Smooth muscle cell (in vitro differentiated cells): Measurements from ENCODE around the gene AQP5. TPM values are rescaled to one million over a fixed set of nuclear protein-coding genes. Genes with fewer than 3 reads are reported as not detected.

ENCODE experiments used
- DNase-seq: peaks from one replicate; lab custom pipeline; 2025; ENCODE audit not compliant: unreplicated experiment; lab: John Stamatoyannopoulos, UW
- H2AFZ ChIP-seq: fragments of 200-600 bp; sonication (generic); 2 replicates; pipeline ENCODE4 v1.6.0; 2016; ENCODE audit warnings: antibody characterized with exemption, low read depth, mild to moderate bottlenecking
- H3F3A ChIP-seq: fragments of 200-600 bp; sonication (generic); 2 replicates; pipeline ENCODE4 v1.6.0; 2017; ENCODE audit warnings: antibody characterized with exemption, low read depth
- H3K27ac ChIP-seq: fragments of 200-600 bp; sonication (generic); 2 replicates; pipeline ENCODE4 v1.5.1; 2016; ENCODE audit warnings: low read depth, mild to moderate bottlenecking
- H3K27me3 ChIP-seq: fragments of 200-600 bp; sonication (generic); 2 replicates; pipeline ENCODE4 v1.6.1; 2016; ENCODE audit warnings: low read depth, mild to moderate bottlenecking
- H3K36me3 ChIP-seq: fragments of 200-600 bp; sonication (generic); 2 replicates; pipeline ENCODE4 v1.5.1; 2016; ENCODE audit warnings: low read depth
- H3K4me1 ChIP-seq: fragments of 200-600 bp; sonication (generic); 2 replicates; pipeline ENCODE4 v1.5.1; 2016; ENCODE audit warnings: low read depth
- H3K4me2 ChIP-seq: fragments of 200-600 bp; sonication (generic); 2 replicates; pipeline ENCODE4 v1.6.0; 2016; ENCODE audit warnings: mild to moderate bottlenecking
- H3K4me3 ChIP-seq: fragments of 200-600 bp; sonication (generic); 2 replicates; pipeline ENCODE4 v1.5.1; 2016; ENCODE audit warnings: mild to moderate bottlenecking
- H3K79me2 ChIP-seq: fragments of 200-600 bp; sonication (generic); 2 replicates; pipeline ENCODE4 v1.6.0; 2016; ENCODE audit warnings: low read depth, mild to moderate bottlenecking
- H3K9ac ChIP-seq: fragments of 200-600 bp; sonication (generic); 2 replicates; pipeline ENCODE4 v1.6.0; 2016; ENCODE audit warnings: low read depth
- H3K9me3 ChIP-seq: fragments of 200-600 bp; sonication (generic); replicated peaks from 2 replicates; pipeline ENCODE4 v1.5.1; 2016; ENCODE audit warnings: low read depth
- H4K20me1 ChIP-seq: fragments of 200-600 bp; sonication (generic); 2 replicates; pipeline ENCODE4 v1.6.0; 2016; ENCODE audit warnings: low read depth
- CTCF ChIP-seq: fragments of 200-600 bp; sonication (generic); IDR thresholded peaks from 2 replicates; pipeline ENCODE4 v1.5.1; 2017; ENCODE audit warnings: borderline replicate concordance, mild to moderate bottlenecking, antibody characterized with exemption; ENCODE audit not compliant: insufficient read depth, poor library complexity, severe bottlenecking
- WGBS: methylation state at CpG from one replicate; pipeline ENCODE4 v1.1.7; 2016; ENCODE audit warnings: low lambda C conversion rate; 5-methylcytosine and 5-hydroxymethylcytosine counted together
- polyA plus RNA-seq: library from polyadenylated mRNA; unstranded; fragments of >200 nt; fragmentation: Nextera tagmentation; extraction: Ambion mirVana; gene quantifications from 2 replicates; pipeline ENCODE4 v1.2.1, GENCODE V29; 2016
- total RNA-seq: library from RNA; depleted of rRNA; stranded (reverse); fragments of >200 nt; gene quantifications from 2 replicates; pipeline ENCODE4 v1.2.3, GENCODE V29; 2014

AQP5 gene
- total and polyA plus RNA-seq, 2 experiments from 2014 or later: not detected

GRCh38 chr12:50014342-50014741 lies 52.7 kb downstream of the AQP5 start:
- WGBS: 97% methylated on average over 3 of the region's 3 CpGs
- H3K4me1 ChIP-seq: peaks cover 2% of the 10 kb centered on the region
- H3F3A ChIP-seq: peaks cover 4% of the 10 kb centered on the region
- no peaks in the 10 kb centered on the region for H3K36me3 ChIP-seq
- no peak overlapping the region for H3K4me2 ChIP-seq
- no peak overlapping the region for H2AFZ ChIP-seq
- H3K9me3 ChIP-seq: no peaks in the 10 kb centered on the region
- H3K27ac ChIP-seq: no peak overlapping the region
- peaks cover 29% of the 10 kb centered on the region for H3K79me2 ChIP-seq
- no peak for TF ChIP-seq CTCF
- no peaks in the 10 kb centered on the region for H3K27me3 ChIP-seq
- H3K9ac ChIP-seq: no peak overlapping the region
- no peaks in the 10 kb centered on the region for H4K20me1 ChIP-seq
- DNase-seq: no peak
- H3K4me3 ChIP-seq: no peak overlapping the region

Other genes with a start within 250 kb of the AQP5 start
- 677 and 679 TPM in 2 replicates for gene TMBIM6, start 220.3 kb upstream of the AQP5 start, total RNA-seq
- gene TMBIM6, start 220.3 kb upstream of the AQP5 start, polyA plus RNA-seq: 611 and 663 TPM in 2 replicates
- gene NCKAP5L, start 133.5 kb upstream of the AQP5 start, total RNA-seq: 20.5 and 24.1 TPM in 2 replicates
- gene NCKAP5L, start 133.5 kb upstream of the AQP5 start, polyA plus RNA-seq: 29.4 and 31.7 TPM in 2 replicates
- gene BCDIN3D, start 118.8 kb upstream of the AQP5 start, total RNA-seq: 2.5 and 3.4 TPM in 2 replicates
- 2.9 and 3.8 TPM in 2 replicates for gene BCDIN3D, start 118.8 kb upstream of the AQP5 start, polyA plus RNA-seq
- gene FAIM2, start 58.0 kb upstream of the AQP5 start, total RNA-seq: 0.04 and 0.67 TPM in 2 replicates
- 1.2 and 1.6 TPM in 2 replicates for gene FAIM2, start 58.0 kb upstream of the AQP5 start, polyA plus RNA-seq
- 0.13 and 0.22 TPM in 2 replicates for gene AQP2, start 11.1 kb upstream of the AQP5 start, total RNA-seq
- gene AQP2, start 11.1 kb upstream of the AQP5 start, polyA plus RNA-seq: 0.14 and 0.99 TPM in 2 replicates
- gene AQP6, start 11.1 kb downstream of the AQP5 start, total RNA-seq: not detected in 2 replicates
- gene AQP6, start 11.1 kb downstream of the AQP5 start, polyA plus RNA-seq: not detected in 2 replicates
- gene RACGAP1, start 63.6 kb downstream of the AQP5 start, total RNA-seq: 18.3 and 52.3 TPM in 2 replicates
- 11.4 and 13.7 TPM in 2 replicates for gene RACGAP1, start 63.6 kb downstream of the AQP5 start, polyA plus RNA-seq
- gene ASIC1, start 95.7 kb downstream of the AQP5 start, total RNA-seq: 0.36 and 0.45 TPM in 2 replicates
- 0.69 and 1.5 TPM in 2 replicates for gene ASIC1, start 95.7 kb downstream of the AQP5 start, polyA plus RNA-seq
- gene SMARCD1, start 123.5 kb downstream of the AQP5 start, total RNA-seq: 39.6 and 47.8 TPM in 2 replicates
- gene SMARCD1, start 123.5 kb downstream of the AQP5 start, polyA plus RNA-seq: 24.1 and 28.3 TPM in 2 replicates
- gene GPD1, start 142.1 kb downstream of the AQP5 start, total RNA-seq: not detected in 2 replicates
- gene GPD1, start 142.1 kb downstream of the AQP5 start, polyA plus RNA-seq: 0.24 TPM in 1 of 2 replicates, not detected in the other
- 14.7 and 18.6 TPM in 2 replicates for gene COX14, start 150.4 kb downstream of the AQP5 start, total RNA-seq
- 67.9 and 71.3 TPM in 2 replicates for gene COX14, start 150.4 kb downstream of the AQP5 start, polyA plus RNA-seq
- gene CERS5, start 205.5 kb downstream of the AQP5 start, total RNA-seq: 53.5 and 58.1 TPM in 2 replicates
- gene CERS5, start 205.5 kb downstream of the AQP5 start, polyA plus RNA-seq: 95.7 and 102 TPM in 2 replicates